ENCODE data around the gene TMEM101.
"Not testable (repeated sequence)": the region's sequence is repeated elsewhere in the genome, so short reads cannot be mapped to it uniquely, and the experiment has no call there.

TMEM101 gene

GRCh38 chr17:44023545-44024270 is 8.9 kb upstream of the TMEM101 start:
- no peak for DNase-seq

- DNase-seq: no peak
These were observed 7.5 kb upstream of the TMEM101 start for GRCh38 chr17:44022246-44022645.

- DNase-seq: not testable (repeated sequence)
These were observed 6.5 kb upstream of the TMEM101 start for GRCh38 chr17:44021227-44021626.

- peak; percentile 20 for DNase-seq
These were observed 678 bp downstream of the TMEM101 start for GRCh38 chr17:44014133-44014436.

- DNase-seq: no peak
These were observed 1.9 kb downstream of the TMEM101 start for GRCh38 chr17:44012874-44013273.

GRCh38 chr17:44012391-44012790 is 2.4 kb downstream of the TMEM101 start:
- DNase-seq: no peak

- DNase-seq: no peak
These were observed 2.9 kb downstream of the TMEM101 start for GRCh38 chr17:44011876-44012275.

GRCh38 chr17:44010966-44011647 is 3.7 kb downstream of the TMEM101 start:
- DNase-seq: no peak

- DNase-seq: no peak
These were observed 6.4 kb downstream of the TMEM101 start for GRCh38 chr17:44008205-44008909.

- no peak for DNase-seq
These were observed 7.2 kb downstream of the TMEM101 start for GRCh38 chr17:44007346-44008204.

GRCh38 chr17:44006598-44007345 is 8.0 kb downstream of the TMEM101 start:
- peak; percentile 96 for DNase-seq

- no peak for DNase-seq
These were observed 8.5 kb downstream of the TMEM101 start for GRCh38 chr17:44006272-44006597.

- no peak for DNase-seq
These were observed 9.1 kb downstream of the TMEM101 start for GRCh38 chr17:44005527-44006271.

- DNase-seq: no peak
These were observed 9.8 kb downstream of the TMEM101 start for GRCh38 chr17:44004761-44005526.

GRCh38 chr17:44004077-44004760 is 10.5 kb downstream of the TMEM101 start, which contains the start of gene NAGS:
NAGS (plus strand) TSS chr17:44004622; CDS start chr17:44004664, 42 bp downstream.
- DNase-seq: no peak

- peak; percentile 81 for DNase-seq
These were observed 12.5 kb downstream of the TMEM101 start for GRCh38 chr17:44002141-44002848.

- no peak for DNase-seq
These were observed 13.3 kb downstream of the TMEM101 start for GRCh38 chr17:44001461-44001920.

GRCh38 chr17:44000871-44001460 is 13.8 kb downstream of the TMEM101 start:
- DNase-seq: no peak
